Epithelial cell of proximal tubule (primary cell): ENCODE measurements around the gene VAV3. TPM values are rescaled to one million over a fixed set of nuclear protein-coding genes. Genes with fewer than 3 reads are reported as not detected.

Experiments used
- DNase-seq: peaks from one replicate; pipeline ENCODE4 v3.0.0-alpha.2; 2011; ENCODE audit warnings: low read depth
- H3K4me3 ChIP-seq: 2 replicates; pipeline ENCODE4 v1.5.1; 2011; ENCODE audit warnings: low read depth, mild to moderate bottlenecking, low read length
- total RNA-seq: library from RNA; depleted of rRNA; stranded (reverse); fragments of >200 nt; gene quantifications from 2 replicates; pipeline ENCODE4 v1.2.3, GENCODE V29; 2015
- TF ChIP-seq, protein P1 (sequence below): conservative IDR thresholded peaks from 2 replicates; pipeline ENCODE4 v1.5.1; 2012; ENCODE audit warnings: low read depth, mild to moderate bottlenecking, low read length

VAV3 gene
- total RNA-seq, 1 donor from 2014 or later: 9.7 TPM

- TF ChIP-seq, protein P1, sequence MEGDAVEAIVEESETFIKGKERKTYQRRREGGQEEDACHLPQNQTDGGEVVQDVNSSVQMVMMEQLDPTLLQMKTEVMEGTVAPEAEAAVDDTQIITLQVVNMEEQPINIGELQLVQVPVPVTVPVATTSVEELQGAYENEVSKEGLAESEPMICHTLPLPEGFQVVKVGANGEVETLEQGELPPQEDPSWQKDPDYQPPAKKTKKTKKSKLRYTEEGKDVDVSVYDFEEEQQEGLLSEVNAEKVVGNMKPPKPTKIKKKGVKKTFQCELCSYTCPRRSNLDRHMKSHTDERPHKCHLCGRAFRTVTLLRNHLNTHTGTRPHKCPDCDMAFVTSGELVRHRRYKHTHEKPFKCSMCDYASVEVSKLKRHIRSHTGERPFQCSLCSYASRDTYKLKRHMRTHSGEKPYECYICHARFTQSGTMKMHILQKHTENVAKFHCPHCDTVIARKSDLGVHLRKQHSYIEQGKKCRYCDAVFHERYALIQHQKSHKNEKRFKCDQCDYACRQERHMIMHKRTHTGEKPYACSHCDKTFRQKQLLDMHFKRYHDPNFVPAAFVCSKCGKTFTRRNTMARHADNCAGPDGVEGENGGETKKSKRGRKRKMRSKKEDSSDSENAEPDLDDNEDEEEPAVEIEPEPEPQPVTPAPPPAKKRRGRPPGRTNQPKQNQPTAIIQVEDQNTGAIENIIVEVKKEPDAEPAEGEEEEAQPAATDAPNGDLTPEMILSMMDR: no peak
- DNase-seq: no peak
- H3K4me3 ChIP-seq: no peak overlapping the region
These were observed 269.6 kb downstream of the VAV3 start for GRCh38 chr1:107695341-107695740.

DNA sequence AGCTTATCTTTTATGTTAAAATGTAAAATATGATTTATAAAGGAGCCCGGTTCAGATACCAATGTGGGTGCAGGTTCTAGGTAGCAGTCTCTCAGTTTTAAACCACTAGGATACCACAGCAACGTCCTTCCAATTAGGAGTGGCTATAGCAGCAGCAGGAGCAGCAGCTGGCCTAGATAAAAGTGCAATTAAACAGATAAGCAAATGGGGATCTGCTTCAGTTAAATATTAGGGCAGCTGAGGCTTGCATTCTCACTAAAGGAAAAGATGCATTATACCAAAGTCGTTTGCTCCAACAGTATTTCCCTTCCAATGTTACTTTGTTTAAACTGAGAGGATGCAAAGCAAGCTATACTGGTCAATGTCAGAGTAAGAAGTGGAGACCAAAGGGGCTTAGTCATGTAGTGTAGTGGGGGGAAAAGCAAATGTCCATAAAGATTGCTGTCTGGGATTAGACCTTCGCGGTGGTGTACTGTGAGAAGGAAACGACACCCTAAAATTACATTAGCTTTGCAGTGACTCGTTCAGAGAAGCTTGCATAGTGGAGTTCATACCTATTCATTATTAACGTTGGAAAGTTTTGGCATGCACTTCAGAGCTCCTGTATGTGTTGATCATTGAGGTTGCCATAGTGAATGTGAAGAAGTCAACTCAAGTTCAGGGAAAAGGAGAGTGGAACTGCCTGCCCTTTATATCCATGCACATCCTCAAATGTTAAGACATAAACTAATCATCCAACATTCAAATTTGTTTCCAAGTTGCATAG, 272.2 kb downstream of the VAV3 start:
- TF ChIP-seq, protein P1: no peak
- DNase-seq: no peak
- no peak overlapping the region for H3K4me3 ChIP-seq

DNA sequence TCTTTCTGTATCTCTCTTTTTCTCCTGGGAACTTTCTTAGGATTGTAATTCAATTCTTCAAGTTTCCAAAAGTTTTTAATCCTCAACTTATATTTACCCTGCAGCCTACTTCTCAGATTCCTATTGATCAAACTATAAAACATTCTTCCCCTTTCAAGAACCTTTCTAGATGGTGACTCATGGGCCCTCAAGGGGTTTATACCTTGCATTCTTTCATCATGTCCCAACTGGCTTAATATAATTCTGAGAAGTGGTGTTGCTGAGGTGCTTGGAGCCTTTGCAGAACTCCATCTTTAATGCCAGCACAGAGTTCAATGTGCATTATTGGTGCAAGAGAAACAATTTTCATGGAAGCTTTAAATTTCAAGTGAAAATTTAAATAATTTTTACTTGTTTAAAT, 273.4 kb downstream of the VAV3 start:
- no peak overlapping the region for H3K4me3 ChIP-seq
- no peak for DNase-seq
- TF ChIP-seq, protein P1: no peak

DNA sequence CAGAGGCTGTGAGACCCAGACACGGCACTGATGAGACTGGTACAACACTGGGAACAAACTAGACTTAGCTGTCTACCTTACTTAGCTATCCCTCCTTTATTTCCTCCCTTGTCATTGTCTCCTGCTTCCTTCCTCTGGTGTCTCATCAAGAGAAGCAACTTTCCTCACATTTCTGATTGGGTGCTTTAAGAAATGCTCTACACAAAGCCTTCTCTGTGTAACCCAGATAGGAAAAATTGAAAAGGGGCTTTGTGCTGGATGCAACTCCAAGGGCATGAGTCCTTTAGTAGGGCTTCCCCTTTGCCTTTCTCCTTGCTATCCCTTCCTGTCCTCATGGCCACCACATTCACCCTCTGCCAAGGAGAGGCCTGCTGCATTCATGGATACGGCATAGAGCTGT, 274.5 kb downstream of the VAV3 start:
- DNase-seq: no peak
- H3K4me3 ChIP-seq: no peak overlapping the region
- TF ChIP-seq, protein P1: no peak

DNA sequence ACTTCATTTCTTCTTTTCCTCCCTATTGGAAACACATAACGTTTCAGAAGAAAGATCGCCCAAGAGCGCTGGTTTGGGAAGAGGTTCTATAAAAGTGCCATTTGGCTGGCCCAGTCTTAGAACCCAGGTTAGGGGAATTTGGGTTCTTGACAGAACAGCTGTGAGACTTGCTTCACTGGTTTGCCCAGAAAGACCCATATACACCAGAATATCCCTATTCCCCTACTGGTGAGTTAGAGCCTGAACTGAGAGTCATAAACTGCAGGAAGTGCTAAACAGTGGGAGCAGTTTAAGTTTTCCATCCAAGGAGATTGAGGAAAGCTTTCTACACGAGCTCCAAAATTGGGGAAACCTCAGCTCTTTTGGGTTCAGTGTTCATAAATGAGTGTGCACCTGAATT, 275.2 kb downstream of the VAV3 start:
- no peak for DNase-seq
- TF ChIP-seq, protein P1: peak; percentile 27
- no peak overlapping the region for H3K4me3 ChIP-seq

DNA sequence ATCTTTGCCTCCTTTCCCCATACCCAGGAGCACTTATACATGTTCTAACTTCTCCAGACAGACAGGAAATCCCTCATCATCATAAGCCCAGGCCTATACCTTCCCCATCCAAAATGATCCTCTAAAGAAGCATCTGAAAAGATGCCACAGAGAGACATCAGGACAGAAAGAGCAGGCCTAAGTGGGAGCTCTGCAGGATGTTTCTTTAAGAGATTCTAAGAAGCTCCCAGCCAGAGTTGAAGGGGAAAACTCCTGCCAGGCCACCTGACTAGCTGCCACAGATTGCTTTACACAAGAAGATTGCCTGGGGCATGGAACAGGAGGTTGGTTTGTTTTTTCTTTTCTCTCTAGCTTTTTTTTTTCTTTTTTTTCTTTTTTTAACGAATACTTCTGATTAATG, 275.8 kb downstream of the VAV3 start:
- no peak for DNase-seq
- H3K4me3 ChIP-seq: peak overlapping the region; percentile 21

More for the DNA sequence above, 275.8 kb downstream of the VAV3 start:
- TF ChIP-seq, protein P1: no peak
